PC-9 (cell line): ENCODE results near the gene TRAPPC3L. TPM values are rescaled to one million over a fixed set of nuclear protein-coding genes. Genes with fewer than 3 reads are reported as not detected.

ENCODE experiments used
- BruUV-seq: library from RNA; stranded (reverse); fragments of 400-500 nt; replicated peaks from 2 replicates; lab custom pipeline; 2021; lab: Mats Ljungman, UMichigan
- CTCF ChIA-PET: fragments of 300-600 bp; sonication (Branson Sonifier 250); formaldehyde crosslinking; loops from one replicate; lab custom pipeline; 2022; ENCODE audit warnings: antibody characterized with exemption; lab: Charles Lee
- POLR2A ChIA-PET: fragments of 300-600 bp; sonication (Branson Sonifier 250); formaldehyde crosslinking; loops from one replicate; lab custom pipeline; 2022; ENCODE audit warnings: antibody characterized with exemption; ENCODE audit not compliant: unreplicated experiment; lab: Charles Lee
- DNase-seq, 2 experiments: peaks; one replicate each; pipeline versions ENCODE4 v3.0.0 to v3.0.0-alpha.2; 2015 to 2022; ENCODE audit warnings: mixed read lengths in 1 of 2
- H2AFZ ChIP-seq: fragments of 200-600 bp; sonication (generic); 2 replicates; pipeline ENCODE4 v1.8.1; 2017; ENCODE audit warnings: antibody characterized with exemption
- H3F3A ChIP-seq: fragments of 200-600 bp; sonication (generic); 2 replicates; pipeline ENCODE4 v1.8.1; 2017; ENCODE audit warnings: antibody characterized with exemption, mild to moderate bottlenecking, low read depth; ENCODE audit not compliant: insufficient read depth
- H3K27ac ChIP-seq: fragments of 200-600 bp; sonication (generic); 2 replicates; pipeline ENCODE4 v1.6.1; 2016; ENCODE audit warnings: mixed run types
- H3K27me3 ChIP-seq: fragments of 200-600 bp; sonication (generic); 2 replicates; pipeline ENCODE4 v1.6.1; 2016; ENCODE audit warnings: low read depth, mixed run types; ENCODE audit not compliant: insufficient read depth
- H3K36me3 ChIP-seq: fragments of 200-600 bp; sonication (generic); 2 replicates; pipeline ENCODE4 v1.6.1; 2016; ENCODE audit warnings: low read depth, mixed run types
- H3K4me1 ChIP-seq: fragments of 200-600 bp; sonication (generic); replicated peaks from 2 replicates; pipeline ENCODE4 v1.6.1; 2016; ENCODE audit warnings: mixed run types; ENCODE audit not compliant: insufficient read depth
- H3K4me2 ChIP-seq: fragments of 200-600 bp; sonication (generic); 2 replicates; pipeline ENCODE4 v1.6.1; 2017; ENCODE audit warnings: mixed run types
- H3K4me3 ChIP-seq: fragments of 200-600 bp; sonication (generic); 2 replicates; pipeline ENCODE4 v1.6.1; 2016; ENCODE audit warnings: mixed run types
- H3K79me2 ChIP-seq: fragments of 200-600 bp; sonication (generic); 2 replicates; pipeline ENCODE4 v1.6.1; 2017; ENCODE audit warnings: low read depth, mixed run types
- H3K9me2 ChIP-seq: fragments of 200-600 bp; sonication (generic); 2 replicates; pipeline ENCODE4 v1.8.1; 2017; ENCODE audit warnings: mild to moderate bottlenecking; ENCODE audit not compliant: insufficient read depth
- H3K9me3 ChIP-seq: fragments of 200-600 bp; sonication (generic); 2 replicates; pipeline ENCODE4 v1.8.1; 2016; ENCODE audit warnings: low read depth; ENCODE audit not compliant: insufficient read depth
- H4K20me1 ChIP-seq: fragments of 200-600 bp; sonication (generic); 2 replicates; pipeline ENCODE4 v1.8.1; 2017; ENCODE audit not compliant: insufficient read depth
- EZH2 ChIP-seq: fragments of 200-600 bp; sonication (generic); IDR thresholded peaks from 2 replicates; pipeline ENCODE4 v1.8.0; 2017; ENCODE audit warnings: antibody characterized with exemption, low read depth
- intact Hi-C: fragments of 100-400 bp; cut with micrococcal nuclease; formaldehyde crosslinking; loops from one replicate; pipeline ENCODE4 v1.10.0; 2022; ENCODE audit not compliant: unreplicated experiment
- total RNA-seq: library from RNA; stranded (reverse); gene quantifications from 2 replicates; pipeline ENCODE4 v1.2.3, GENCODE V29; 2021
- TF ChIP-seq, protein P1 (sequence below): fragments of 200-600 bp; sonication (generic); conservative IDR thresholded peaks from 2 replicates; pipeline ENCODE4 v1.6.1; 2017; ENCODE audit warnings: mixed run types, antibody characterized with exemption, mild to moderate bottlenecking, moderate library complexity

The TRAPPC3L gene
- total RNA-seq, 1 experiment from 2014 or later: not detected

DNA sequence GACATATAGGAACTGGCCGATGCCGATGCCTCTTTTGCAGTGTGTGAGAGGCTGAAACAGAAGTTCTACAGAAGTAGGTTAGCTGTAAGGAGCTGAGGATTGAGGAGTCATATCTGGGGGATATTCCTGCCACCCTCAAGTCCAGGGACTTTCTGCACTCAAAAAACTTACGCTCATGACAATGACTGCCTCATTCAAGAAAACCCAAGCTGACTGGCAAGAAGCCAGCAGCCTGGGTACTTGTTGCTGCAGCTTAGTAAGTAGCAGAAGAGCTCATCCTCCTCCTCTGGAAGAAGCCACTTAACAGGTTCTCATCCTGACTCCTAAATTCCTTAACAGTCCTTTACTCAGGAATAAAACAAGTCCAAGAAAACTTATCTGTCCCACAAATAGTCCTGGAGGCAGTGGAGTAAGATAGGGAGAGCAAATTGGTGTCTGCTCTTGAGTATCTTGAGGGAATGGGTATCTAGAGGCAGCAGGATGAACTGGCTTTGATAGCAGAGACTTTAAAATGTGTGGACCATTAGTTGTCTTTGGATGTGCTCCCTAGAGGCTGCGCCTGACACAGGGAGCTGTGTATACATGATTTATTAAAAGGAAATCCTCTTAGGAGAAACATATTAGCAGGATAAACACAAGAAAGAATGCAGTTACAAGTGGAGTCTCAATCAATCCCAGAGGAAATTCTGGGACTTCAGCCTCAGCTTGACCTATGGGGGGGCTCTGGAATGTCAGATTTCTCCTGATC is 26.7 kb downstream of the TRAPPC3L start:
- ChIA-PET POLR2A (no interaction called here), CTCF (interaction anchor here (0.5 kb wide), 1 partner anchor 53 kb away, joined by 4 read pairs; no protein-coding TSS in a partner anchor)
- DNase-seq: no peak
- Histone ChIP-seq H3K9me2 (no peaks in the 10 kb centered on the region), H3F3A (no peaks in the 10 kb centered on the region), H3K27ac (no peak overlapping the region), H3K4me3 (no peak overlapping the region), H3K9me3 (no peaks in the 10 kb centered on the region), H2AFZ (no peak overlapping the region), H3K79me2 (no peaks in the 10 kb centered on the region), H3K36me3 (no peaks in the 10 kb centered on the region), H3K4me1 (no peaks in the 10 kb centered on the region), H4K20me1 (no peaks in the 10 kb centered on the region), H3K27me3 (no peaks in the 10 kb centered on the region), H3K4me2 (no peak overlapping the region)
- no TSS peak for BruUV-seq
- intact Hi-C loops: no loop called here
- TF ChIP-seq EZH2: no peak
- TF ChIP-seq, protein P1, sequence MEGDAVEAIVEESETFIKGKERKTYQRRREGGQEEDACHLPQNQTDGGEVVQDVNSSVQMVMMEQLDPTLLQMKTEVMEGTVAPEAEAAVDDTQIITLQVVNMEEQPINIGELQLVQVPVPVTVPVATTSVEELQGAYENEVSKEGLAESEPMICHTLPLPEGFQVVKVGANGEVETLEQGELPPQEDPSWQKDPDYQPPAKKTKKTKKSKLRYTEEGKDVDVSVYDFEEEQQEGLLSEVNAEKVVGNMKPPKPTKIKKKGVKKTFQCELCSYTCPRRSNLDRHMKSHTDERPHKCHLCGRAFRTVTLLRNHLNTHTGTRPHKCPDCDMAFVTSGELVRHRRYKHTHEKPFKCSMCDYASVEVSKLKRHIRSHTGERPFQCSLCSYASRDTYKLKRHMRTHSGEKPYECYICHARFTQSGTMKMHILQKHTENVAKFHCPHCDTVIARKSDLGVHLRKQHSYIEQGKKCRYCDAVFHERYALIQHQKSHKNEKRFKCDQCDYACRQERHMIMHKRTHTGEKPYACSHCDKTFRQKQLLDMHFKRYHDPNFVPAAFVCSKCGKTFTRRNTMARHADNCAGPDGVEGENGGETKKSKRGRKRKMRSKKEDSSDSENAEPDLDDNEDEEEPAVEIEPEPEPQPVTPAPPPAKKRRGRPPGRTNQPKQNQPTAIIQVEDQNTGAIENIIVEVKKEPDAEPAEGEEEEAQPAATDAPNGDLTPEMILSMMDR: no peak

DNA sequence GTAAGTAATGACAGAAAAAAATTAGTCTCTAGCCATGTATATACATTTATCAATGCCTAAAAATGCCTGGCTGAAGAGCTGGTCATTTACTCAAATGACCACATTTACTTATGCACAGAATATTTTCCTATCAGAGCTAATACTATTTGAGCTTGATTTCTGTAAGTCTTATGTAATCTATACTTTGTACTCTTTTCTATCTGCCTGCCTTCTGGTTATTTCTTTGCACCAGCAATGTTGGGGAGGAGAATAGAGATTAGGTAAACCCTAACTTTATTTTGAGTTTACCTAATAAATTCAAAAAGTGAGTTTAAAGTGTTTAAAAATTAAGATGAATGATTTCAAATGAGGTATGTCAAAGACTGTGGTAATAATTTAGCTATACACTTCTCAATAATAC is 30.3 kb downstream of the TRAPPC3L start:
- H3K27me3 ChIP-seq: no peaks in the 10 kb centered on the region
- H3K4me2 ChIP-seq: no peak overlapping the region
- no peaks in the 10 kb centered on the region for H3K9me2 ChIP-seq
- DNase-seq: no peak
- H2AFZ ChIP-seq: no peak overlapping the region
- CTCF ChIA-PET: no interaction called here
- H3K4me1 ChIP-seq: no peaks in the 10 kb centered on the region
- H3K9me3 ChIP-seq: no peaks in the 10 kb centered on the region
- no peaks in the 10 kb centered on the region for H3K79me2 ChIP-seq
- no peak overlapping the region for H3K4me3 ChIP-seq
- H3F3A ChIP-seq: no peaks in the 10 kb centered on the region
- intact Hi-C loops: no loop called here
- TF ChIP-seq EZH2: no peak
- TF ChIP-seq, protein P1: no peak
- BruUV-seq: no TSS peak
- POLR2A ChIA-PET: no interaction called here
- no peaks in the 10 kb centered on the region for H4K20me1 ChIP-seq
- H3K27ac ChIP-seq: no peak overlapping the region
- no peaks in the 10 kb centered on the region for H3K36me3 ChIP-seq

DNA sequence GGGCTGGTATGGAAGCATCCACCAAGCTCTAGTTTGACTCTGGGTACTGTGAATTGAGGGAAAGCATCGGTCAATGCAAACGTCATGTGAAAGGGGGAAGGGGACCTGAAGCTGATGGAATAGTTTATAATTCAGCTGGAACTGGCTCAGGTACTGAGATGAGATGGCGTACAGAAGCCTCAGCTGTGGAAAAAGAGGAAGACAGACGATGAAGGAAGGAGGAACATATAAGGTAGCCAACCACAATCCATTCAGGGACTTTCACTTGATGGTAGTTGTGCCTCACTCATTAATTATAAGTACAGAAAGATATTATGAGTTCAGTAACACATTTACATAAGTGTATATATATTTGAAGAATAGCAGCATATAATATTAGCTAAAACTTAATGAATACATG is 31.4 kb downstream of the TRAPPC3L start:
- TF ChIP-seq EZH2: no peak
- TF ChIP-seq, protein P1: no peak
- no peak overlapping the region for H3K4me2 ChIP-seq

More for the DNA sequence above, 31.4 kb downstream of the TRAPPC3L start:
- H3K79me2 ChIP-seq: no peaks in the 10 kb centered on the region
- H3F3A ChIP-seq: no peaks in the 10 kb centered on the region
- CTCF ChIA-PET: no interaction called here
- no peaks in the 10 kb centered on the region for H3K9me2 ChIP-seq
- no peaks in the 10 kb centered on the region for H3K36me3 ChIP-seq
- H3K27me3 ChIP-seq: no peaks in the 10 kb centered on the region
- H3K9me3 ChIP-seq: no peaks in the 10 kb centered on the region
- POLR2A ChIA-PET: no interaction called here
- no peak overlapping the region for H3K4me3 ChIP-seq
- no peaks in the 10 kb centered on the region for H4K20me1 ChIP-seq
- no peak for DNase-seq
- intact Hi-C loops: no loop called here
- no peaks in the 10 kb centered on the region for H3K4me1 ChIP-seq
- no peak overlapping the region for H3K27ac ChIP-seq
- no TSS peak for BruUV-seq
- H2AFZ ChIP-seq: no peak overlapping the region
